Measurements from ENCODE around the gene MYO1E.
"Not testable (repeated sequence)": the region's sequence is repeated elsewhere in the genome, so short reads cannot be mapped to it uniquely, and the experiment has no call there.

Gene MYO1E

GRCh38 chr15:59350421-59350732, 22.3 kb downstream of the MYO1E start:
- no peak for DNase-seq (ENCODE audit: low read depth in 2 of 2)

- DNase-seq (ENCODE audit: low read depth in 2 of 2), result no peak
These were observed 22.8 kb downstream of the MYO1E start for GRCh38 chr15:59349680-59350420.

DNA sequence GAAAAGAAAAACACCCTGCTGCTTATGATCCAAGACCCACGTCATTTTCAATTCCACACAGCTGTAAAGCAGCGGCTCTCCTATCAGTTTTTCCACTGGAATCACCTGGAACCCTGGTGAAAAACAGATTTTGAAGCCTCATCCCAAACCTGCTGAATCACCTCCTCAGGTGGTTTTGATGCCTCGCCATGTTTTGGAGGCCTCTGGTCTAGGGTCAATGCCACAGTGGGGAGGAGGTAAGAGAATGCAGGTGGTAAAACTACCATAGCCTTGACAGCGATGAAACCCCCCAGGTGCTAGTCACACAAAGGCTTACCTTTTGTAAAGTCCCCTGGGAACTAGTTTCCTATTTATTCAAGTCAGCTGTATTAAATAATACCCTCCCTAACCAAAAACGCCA, 24.8 kb downstream of the MYO1E start:
- no peak for DNase-seq (ENCODE audit: low read depth in 2 of 2)

GRCh38 chr15:59346951-59347350, 25.7 kb downstream of the MYO1E start:
- no peak for DNase-seq (ENCODE audit: low read depth in 2 of 2)

GRCh38 chr15:59345326-59345725, 27.3 kb downstream of the MYO1E start:
- no peak for DNase-seq (ENCODE audit: low read depth in 2 of 2)

DNA sequence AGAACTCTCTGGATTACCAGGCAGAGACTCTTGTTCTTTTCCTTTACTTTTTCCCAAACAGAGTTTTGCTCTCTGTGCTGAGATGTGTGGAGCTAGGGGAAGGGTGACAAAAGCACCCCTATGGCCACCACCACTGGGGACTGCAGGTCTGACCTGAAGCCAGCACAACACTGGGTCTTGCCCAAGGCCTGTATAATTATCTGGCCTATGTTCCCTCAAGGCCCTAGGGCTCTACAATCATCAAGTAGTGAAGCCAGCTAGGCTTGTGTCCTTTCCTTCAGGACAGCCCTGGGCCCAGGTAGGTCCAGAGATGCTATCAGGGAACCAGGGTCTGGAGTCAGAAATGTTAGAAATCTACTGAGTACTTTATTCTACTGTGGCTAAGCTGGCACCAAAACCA, 28.4 kb downstream of the MYO1E start:
- no peak for DNase-seq (ENCODE audit: low read depth in 2 of 2)

DNA sequence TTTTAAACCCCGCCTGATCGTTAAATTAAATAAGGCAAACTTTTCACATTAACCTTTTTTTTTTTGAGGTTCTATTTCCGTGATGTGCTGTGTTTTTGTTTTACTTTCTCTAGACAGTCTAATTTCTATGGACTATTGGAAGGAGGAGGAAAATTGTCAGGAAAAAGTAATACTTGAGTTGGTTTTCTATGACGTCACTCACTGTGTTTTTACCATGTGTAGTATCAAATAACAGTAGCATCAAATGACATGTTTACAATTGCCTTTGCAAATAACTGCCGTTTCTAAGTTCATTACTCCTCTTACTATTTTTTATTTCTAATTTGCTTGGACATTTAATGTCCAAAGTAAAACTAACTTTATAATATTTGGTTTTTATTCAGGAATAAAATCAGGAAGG, 32.3 kb downstream of the MYO1E start:
- no peak for DNase-seq (ENCODE audit: low read depth in 2 of 2)

DNA sequence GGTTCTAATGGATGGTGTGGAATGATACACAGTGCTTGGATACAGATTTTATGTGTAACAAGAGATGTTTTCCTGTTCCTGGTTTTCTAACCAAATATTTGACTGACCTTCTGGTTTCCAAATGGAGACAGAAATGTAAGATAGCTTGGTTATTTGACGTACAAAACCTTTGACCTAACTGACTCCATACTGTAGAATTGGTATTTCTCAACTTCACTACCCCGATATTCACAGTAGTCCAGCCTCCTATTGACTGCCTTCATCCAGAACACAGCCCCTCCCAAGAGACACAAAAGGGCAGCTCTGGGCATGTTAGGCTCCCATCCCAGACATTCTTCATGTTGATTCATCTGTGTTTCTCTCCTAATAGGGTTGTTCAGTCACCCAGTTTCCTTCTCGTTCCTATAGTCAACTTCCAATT, 33.4 kb downstream of the MYO1E start:
- no peak for DNase-seq (ENCODE audit: low read depth in 2 of 2)

DNA sequence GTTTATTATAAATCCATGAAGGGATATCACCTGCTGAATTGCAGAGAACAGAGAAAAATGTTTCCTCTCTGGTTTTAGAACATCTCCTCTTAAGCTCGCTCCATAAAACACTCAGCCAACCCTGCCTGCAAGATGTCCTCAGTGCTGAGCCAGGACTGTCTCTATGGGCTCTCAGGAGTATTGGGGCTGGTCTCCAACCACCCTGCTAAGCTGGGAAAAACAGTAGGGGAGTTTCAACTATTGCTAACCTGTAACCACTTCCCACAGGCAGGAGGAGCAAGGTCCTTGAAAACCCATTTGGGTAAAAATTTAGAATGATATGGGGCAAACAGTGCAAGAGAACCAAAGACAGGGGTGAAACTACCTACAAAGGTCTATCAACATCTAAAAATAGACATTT, 34.3 kb downstream of the MYO1E start:
- no peak for DNase-seq (ENCODE audit: low read depth in 2 of 2)

DNA sequence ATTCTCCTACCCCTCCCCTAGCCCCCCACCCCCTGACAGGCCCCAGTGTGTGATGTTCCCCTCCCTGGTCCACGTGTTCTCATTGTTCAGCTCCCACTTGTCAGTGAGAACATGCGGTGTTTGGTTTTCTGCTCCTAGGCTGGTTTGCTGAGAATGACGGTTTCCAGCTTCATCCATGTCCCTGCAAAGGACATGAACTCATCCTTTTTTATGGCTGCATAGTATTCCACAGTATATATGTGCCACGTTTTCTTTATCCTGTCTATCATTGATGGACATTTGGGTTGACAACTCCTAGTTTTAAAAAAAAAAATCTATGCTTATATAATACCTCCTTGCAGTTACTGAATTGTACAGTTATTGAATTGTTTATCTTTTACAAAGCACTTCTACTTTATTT, 35.9 kb downstream of the MYO1E start:
- DNase-seq (ENCODE audit: low read depth in 2 of 2), result not testable (repeated sequence)

GRCh38 chr15:59335207-59335786, 37.4 kb downstream of the MYO1E start:
- DNase-seq (ENCODE audit: low read depth in 2 of 2), result no peak

GRCh38 chr15:59334076-59334415, 38.6 kb downstream of the MYO1E start:
- no peak for DNase-seq (ENCODE audit: low read depth in 2 of 2)

- DNase-seq (ENCODE audit: low read depth in 2 of 2), result no peak
These were observed 39.1 kb downstream of the MYO1E start for GRCh38 chr15:59333401-59334075.

DNA sequence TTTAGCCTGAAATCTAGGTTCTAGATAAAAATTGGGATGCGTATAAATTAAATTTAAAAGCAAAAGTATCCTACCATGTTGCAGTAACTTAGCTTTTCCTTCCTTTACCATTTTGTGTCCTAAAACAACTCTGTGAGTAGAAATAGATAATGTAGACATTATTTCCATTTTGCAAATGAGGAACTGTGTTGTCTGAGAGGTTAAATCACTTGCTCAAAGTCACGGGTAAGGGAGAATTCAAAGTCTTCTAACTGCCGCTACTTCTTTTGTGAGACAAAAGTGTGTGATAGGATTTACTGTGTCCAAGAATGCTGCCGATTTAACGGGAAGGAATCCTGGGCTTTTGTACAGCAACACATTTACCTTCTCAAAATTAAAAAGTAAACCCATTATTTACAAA, 40.7 kb downstream of the MYO1E start:
- no peak for DNase-seq (ENCODE audit: low read depth in 2 of 2)

DNA sequence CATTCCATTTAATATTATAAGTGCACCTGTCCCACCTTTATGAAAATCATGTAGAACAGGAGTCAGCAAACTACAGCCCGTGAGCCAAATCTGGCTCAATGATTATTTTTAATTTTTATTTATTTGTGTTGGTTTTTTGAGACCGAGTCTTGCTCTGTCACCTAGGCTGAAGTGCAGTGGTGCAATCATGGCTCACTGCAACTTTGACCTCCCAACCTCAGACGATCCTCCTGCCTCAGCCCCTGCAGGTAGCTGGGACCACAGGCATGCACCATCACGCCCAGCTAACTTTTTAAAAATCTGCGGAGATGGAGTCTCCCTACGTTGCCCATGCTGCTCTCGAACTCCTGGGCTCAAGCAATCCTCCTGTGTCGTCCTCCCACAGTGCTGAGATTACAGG, 42.0 kb downstream of the MYO1E start:
- no peak for DNase-seq (ENCODE audit: low read depth in 2 of 2)

DNA sequence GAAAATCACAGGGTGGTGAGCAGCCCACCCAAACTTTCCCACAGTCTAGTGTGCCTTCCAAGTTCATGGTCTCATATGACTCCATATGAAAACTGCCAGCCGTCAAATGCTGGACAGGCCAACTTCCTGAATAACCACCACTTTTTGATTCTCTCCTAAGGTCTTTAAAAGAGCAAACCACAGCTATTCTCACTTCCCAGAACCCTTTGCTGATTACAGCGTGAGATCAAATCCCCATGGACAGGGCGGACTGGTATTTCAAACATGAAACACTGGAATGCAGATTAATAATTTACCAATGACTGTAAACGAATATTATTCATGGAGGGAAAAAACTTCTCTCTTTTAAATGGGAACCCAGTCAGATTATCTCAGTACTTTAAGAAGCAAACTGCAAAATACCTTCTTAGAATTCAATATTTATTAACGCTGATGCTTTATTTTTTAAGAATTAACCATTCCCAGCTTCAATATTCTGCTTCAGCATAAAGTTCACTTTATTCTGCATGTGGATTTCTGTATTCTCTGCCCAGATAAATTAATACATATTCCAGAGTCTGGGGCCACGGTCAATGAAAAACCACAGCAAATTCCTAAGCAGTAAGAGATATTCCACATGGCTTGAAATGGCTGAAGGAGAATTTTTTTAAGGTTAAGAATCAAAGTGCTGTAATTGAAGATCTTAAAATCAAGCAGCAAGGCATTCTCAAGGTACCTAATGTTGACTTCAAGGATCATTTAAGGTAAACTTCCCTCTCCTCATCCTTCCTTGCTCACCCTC, 42.9 kb downstream of the MYO1E start:
- DNase-seq (ENCODE audit: low read depth in 2 of 2), result no peak

DNA sequence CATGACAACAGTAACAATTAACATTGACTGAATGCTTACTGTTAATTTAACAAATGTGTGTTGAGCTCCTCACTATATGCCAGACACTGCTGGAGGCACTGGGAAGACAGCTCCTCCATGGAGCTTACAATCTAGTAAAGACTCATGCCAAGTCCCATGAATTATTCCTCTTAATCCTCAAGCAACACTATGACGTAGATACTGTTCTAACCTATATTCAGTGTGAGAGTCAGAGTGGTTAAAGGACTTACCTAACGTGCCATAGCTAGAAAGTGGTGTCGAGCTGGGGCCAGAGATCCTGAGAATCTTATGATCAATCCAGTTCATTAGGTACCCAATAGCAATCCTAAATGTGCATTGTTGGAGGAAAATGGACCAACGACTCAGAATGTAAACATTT, 43.6 kb downstream of the MYO1E start:
- DNase-seq (ENCODE audit: low read depth in 2 of 2), result no peak

- no peak for DNase-seq (ENCODE audit: low read depth in 2 of 2)
These were observed 44.7 kb downstream of the MYO1E start for GRCh38 chr15:59327942-59328341.

GRCh38 chr15:59326856-59327255, 45.8 kb downstream of the MYO1E start:
- DNase-seq (ENCODE audit: low read depth in 2 of 2), result no peak

GRCh38 chr15:59322056-59322759, 50.5 kb downstream of the MYO1E start:
- DNase-seq (ENCODE audit: low read depth in 2 of 2), result no peak

GRCh38 chr15:59321000-59321689, 51.5 kb downstream of the MYO1E start:
- no peak for DNase-seq (ENCODE audit: low read depth in 2 of 2)

Data from stimulated activated CD8-positive, alpha-beta memory T cell treated with anti-CD3 and anti-CD28 coated beads, Interleukin-2, amount 100 ng/mL, for 1 hour (primary cell).